HG03060 (cell line): Measurements from ENCODE around the gene CASQ2.

Experiments
- ATAC-seq: cut with Tn5 transposase; IDR thresholded peaks from one replicate; pipeline ENCODE4 v1.9.1; 2021; ENCODE audit warnings: low read depth, moderate number of reproducible peaks; ENCODE audit not compliant: unreplicated experiment

CASQ2 gene

GRCh38 chr1:115705085-115705951 lies 63.2 kb downstream of the CASQ2 start:
- ATAC-seq, result no peak

- ATAC-seq, result no peak
Measured at GRCh38 chr1:115702959-115703358, 65.6 kb downstream of the CASQ2 start.

GRCh38 chr1:115701090-115701489 lies 67.4 kb downstream of the CASQ2 start:
- no peak for ATAC-seq

GRCh38 chr1:115697619-115698018 lies 70.9 kb downstream of the CASQ2 start:
- no peak for ATAC-seq

GRCh38 chr1:115694805-115695204 lies 73.7 kb downstream of the CASQ2 start:
- no peak for ATAC-seq

- ATAC-seq, result no peak
Measured at GRCh38 chr1:115692224-115692623, 76.3 kb downstream of the CASQ2 start.

- ATAC-seq, result no peak
Measured at GRCh38 chr1:115690972-115691371, 77.5 kb downstream of the CASQ2 start.

GRCh38 chr1:115687744-115688143 lies 80.8 kb downstream of the CASQ2 start:
- ATAC-seq, result no peak

- ATAC-seq, result no peak
Measured at GRCh38 chr1:115685029-115685705, 83.3 kb downstream of the CASQ2 start.

GRCh38 chr1:115682792-115683191 lies 85.7 kb downstream of the CASQ2 start:
- ATAC-seq, result no peak

- ATAC-seq, result no peak
Measured at GRCh38 chr1:115680730-115681111, 87.8 kb downstream of the CASQ2 start.

- no peak for ATAC-seq
Measured at GRCh38 chr1:115679141-115679611, 89.3 kb downstream of the CASQ2 start.

GRCh38 chr1:115678141-115678540 lies 90.4 kb downstream of the CASQ2 start:
- no peak for ATAC-seq

GRCh38 chr1:115677565-115677964 lies 90.9 kb downstream of the CASQ2 start:
- ATAC-seq, result no peak

GRCh38 chr1:115677182-115677555 lies 91.3 kb downstream of the CASQ2 start:
- ATAC-seq, result no peak

GRCh38 chr1:115676498-115677181 lies 91.9 kb downstream of the CASQ2 start:
- no peak for ATAC-seq

- ATAC-seq, result no peak
Measured at GRCh38 chr1:115672224-115673009, 96.1 kb downstream of the CASQ2 start.

- ATAC-seq, result no peak
Measured at GRCh38 chr1:115671176-115671934, 97.2 kb downstream of the CASQ2 start.

GRCh38 chr1:115670476-115671175 lies 97.9 kb downstream of the CASQ2 start:
- ATAC-seq, result no peak
